Astrocyte of the cerebellum (primary cell): Measurements from ENCODE around the gene A2ML1.

Experiments used
- DNase-seq: peaks from one replicate; pipeline ENCODE4 v3.0.0-alpha.2; 2011; ENCODE audit warnings: low read depth
- H3K4me3 ChIP-seq: 2 replicates; pipeline ENCODE4 v1.5.1; 2011; ENCODE audit warnings: mild to moderate bottlenecking, low read depth, low read length, moderate library complexity
- in situ Hi-C: cut with HindIII; loops from 2 replicates; pipeline ENCODE4 v1.10.0; 2017; ENCODE audit warnings: low sequenced_read_pairs
- TF ChIP-seq, protein P1 (sequence below): IDR thresholded peaks from 2 replicates; pipeline ENCODE4 v1.5.1; 2012; ENCODE audit warnings: low read length, low read depth, moderate library complexity, mild to moderate bottlenecking; ENCODE audit errors: missing control alignments

The A2ML1 gene

DNA sequence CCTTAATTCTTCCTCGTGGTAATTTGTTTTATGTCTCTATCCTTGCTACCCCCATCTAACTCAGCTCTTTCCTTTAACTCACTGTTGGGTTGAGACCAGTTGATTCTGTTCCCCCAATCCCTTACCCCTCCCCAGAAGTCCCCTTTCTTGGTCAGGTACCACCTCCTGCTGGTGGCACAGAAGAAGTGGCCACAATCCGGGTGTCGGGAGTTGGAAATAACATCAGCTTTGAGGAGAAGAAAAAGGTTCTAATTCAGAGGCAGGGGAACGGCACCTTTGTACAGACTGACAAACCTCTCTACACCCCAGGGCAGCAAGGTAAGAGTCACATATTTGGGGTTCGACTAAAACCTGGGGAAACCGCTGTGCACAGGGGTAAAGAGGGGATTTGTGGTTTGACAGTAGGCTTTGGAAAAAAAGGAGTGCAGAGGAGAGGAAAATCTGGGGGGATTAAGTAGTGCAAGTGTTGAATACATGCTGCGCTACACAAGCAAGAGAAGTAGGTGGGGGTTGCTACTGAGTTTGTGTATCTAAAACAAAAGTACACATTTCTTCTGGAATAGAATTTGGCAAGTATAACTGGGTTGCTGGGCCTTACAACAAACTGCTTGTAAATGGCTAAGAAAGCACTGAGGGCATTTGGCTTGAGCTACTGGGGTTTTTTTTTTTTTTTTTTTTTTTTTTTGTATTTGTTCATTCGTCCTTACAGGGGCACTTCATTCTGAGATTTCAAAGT lies 1.3 kb downstream of the A2ML1 start:
- H3K4me3 ChIP-seq: no peak overlapping the region
- in situ Hi-C loops: no loop called here
- TF ChIP-seq, protein P1, sequence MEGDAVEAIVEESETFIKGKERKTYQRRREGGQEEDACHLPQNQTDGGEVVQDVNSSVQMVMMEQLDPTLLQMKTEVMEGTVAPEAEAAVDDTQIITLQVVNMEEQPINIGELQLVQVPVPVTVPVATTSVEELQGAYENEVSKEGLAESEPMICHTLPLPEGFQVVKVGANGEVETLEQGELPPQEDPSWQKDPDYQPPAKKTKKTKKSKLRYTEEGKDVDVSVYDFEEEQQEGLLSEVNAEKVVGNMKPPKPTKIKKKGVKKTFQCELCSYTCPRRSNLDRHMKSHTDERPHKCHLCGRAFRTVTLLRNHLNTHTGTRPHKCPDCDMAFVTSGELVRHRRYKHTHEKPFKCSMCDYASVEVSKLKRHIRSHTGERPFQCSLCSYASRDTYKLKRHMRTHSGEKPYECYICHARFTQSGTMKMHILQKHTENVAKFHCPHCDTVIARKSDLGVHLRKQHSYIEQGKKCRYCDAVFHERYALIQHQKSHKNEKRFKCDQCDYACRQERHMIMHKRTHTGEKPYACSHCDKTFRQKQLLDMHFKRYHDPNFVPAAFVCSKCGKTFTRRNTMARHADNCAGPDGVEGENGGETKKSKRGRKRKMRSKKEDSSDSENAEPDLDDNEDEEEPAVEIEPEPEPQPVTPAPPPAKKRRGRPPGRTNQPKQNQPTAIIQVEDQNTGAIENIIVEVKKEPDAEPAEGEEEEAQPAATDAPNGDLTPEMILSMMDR: peak; percentile 73
- DNase-seq: peak; percentile 13

DNA sequence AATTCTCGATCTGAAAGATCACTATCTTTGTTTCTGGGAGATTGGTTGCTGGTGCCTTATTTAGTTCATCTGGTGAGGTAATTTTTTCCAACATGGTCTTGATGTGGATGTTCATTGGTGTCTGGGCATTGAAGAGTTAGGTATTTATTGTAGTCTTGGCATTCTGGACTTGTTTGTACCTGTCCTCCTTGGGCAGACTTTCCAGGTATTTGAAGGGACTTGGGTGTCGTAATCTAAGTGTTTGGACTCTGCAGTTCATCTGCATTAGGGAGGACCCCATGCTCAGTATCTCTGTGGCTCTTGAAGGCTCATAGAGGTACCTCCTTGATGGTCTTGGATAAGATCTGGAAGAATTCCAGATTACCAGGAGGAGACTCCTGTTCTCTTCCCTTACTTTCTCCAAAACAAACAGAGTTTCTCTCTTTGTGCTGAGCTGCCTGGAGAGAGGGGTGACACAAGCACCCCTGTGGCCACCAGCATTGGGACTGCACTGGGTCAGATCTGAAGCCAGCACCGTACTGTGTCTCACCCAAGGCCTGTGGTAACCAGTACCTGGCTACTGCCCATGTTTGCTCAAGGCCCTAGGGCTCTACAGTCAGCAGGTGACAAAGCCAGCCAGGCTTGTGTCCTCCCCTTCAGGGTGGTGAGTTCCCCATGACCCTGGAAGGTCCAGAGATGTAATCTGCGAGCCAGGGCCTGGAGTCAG lies 5.3 kb downstream of the A2ML1 start:
- H3K4me3 ChIP-seq: no peak overlapping the region
- in situ Hi-C loops: no loop called here
- DNase-seq: no peak
- TF ChIP-seq, protein P1: no peak

DNA sequence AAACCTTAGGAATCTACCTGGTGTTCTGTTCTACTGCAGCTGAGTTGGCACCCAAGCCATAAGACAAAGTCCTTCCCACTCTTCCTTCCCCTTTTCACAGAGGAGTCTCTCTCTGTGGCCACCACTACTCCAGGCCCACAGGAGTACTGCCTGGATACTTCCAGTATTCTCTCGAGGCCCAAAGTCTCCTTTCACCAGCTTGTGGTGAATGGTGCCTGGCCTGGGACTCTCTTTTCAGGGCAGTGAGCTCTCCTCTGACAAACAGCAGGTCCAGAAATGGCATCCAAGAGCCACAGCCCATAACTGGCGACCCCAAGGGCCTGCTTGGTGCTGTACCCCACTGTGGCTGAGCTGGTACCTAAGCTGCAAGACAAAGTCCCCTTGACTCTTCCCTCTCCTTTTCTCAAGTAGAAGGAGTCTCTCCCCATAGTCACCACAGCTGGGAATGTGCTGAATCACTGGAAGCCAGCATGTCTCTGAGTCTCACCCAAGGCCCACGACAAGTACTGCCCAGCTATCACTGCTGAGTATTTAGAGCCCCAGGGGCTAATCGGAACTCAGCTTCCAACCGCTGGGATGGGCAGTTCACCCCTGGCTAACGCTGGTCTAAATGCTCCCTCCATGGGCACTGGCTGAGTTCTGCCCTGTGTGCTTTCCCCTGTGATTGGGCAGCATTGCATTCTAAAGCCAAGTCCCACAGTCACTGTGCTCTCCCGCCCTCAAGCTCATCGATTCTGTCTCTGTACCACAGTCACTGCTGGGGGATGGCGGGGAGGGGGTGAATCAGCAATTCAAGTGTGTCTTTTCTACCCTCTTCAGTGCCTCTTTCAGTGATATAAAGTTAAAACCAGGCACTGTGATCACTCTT lies 6.1 kb downstream of the A2ML1 start:
- DNase-seq: no peak
- in situ Hi-C loops: no loop called here
- H3K4me3 ChIP-seq: no peak overlapping the region
- TF ChIP-seq, protein P1: no peak

DNA sequence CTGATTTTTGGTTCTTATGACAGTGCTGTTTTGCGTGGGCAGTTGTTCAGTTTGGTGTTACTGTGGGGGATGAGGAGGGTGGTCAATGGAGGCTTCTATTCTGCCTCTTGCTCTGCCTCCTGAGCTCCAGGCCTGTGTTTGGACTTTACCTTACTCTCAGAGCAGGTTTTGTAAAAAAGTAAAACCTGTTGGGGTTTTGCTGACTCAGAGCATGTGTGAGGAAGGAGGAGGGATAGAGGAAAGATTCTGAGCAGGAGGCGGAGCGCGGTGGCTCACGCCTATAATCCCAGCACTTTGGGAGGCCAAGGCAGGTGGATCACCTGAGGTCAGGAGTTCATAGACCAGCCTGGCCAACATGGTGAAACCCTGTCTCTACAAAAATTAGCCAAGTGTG lies 6.7 kb downstream of the A2ML1 start:
- DNase-seq: no peak
- in situ Hi-C loops: no loop called here

DNA sequence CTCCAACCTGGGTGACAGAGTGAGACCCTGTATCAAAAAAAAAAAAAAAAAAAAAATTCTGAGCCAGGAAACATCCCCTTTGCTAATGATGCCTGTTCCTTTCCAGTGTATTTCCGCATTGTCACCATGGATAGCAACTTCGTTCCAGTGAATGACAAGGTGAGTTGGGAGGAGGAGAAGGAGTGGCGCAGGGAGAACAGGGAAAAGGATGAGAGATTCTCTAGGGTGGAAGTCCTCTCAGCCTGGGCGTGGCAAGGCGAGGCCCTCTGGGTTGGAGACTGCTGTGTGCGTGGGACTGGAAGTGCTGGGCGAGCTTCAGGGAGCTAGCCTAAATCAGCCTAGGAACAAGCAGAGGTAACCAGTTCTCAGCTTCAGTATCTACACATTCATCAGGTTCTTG lies 7.2 kb downstream of the A2ML1 start:
- H3K4me3 ChIP-seq: no peak overlapping the region
- DNase-seq: no peak
- TF ChIP-seq, protein P1: no peak
- in situ Hi-C loops: no loop called here

More for the DNA sequence above, 6.7 kb downstream of the A2ML1 start:
- TF ChIP-seq, protein P1: no peak
- no peak overlapping the region for H3K4me3 ChIP-seq

DNA sequence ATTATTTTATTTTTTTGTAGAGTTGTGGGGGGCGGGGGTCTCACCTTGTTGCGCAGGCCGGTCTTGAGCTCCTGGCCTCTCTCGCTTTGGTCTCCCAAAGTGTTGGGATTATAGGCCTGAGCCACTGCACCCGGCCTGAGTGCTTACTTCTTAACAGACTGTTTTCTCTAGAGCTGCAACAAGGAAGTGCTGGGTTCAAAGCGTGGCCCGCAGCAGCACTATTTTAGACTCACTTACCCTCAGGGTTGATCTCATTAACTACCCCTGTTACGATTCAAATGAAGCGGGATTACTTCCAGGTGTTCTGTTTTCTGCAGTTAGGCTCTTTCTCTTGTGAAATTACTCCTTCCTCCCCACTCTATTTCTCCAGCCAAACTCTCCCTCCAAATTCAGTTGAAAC lies 8.7 kb downstream of the A2ML1 start:
- H3K4me3 ChIP-seq: no peak overlapping the region
- TF ChIP-seq, protein P1: no peak
- in situ Hi-C loops: no loop called here
- DNase-seq: no peak
